ENCODE results near the gene HEATR5B. TPM values are rescaled to one million over a fixed set of nuclear protein-coding genes. Genes with fewer than 3 reads are reported as not detected.

HEATR5B gene
- total RNA-seq, 1 experiment from 2014 or later, result 12.6 TPM

DNA sequence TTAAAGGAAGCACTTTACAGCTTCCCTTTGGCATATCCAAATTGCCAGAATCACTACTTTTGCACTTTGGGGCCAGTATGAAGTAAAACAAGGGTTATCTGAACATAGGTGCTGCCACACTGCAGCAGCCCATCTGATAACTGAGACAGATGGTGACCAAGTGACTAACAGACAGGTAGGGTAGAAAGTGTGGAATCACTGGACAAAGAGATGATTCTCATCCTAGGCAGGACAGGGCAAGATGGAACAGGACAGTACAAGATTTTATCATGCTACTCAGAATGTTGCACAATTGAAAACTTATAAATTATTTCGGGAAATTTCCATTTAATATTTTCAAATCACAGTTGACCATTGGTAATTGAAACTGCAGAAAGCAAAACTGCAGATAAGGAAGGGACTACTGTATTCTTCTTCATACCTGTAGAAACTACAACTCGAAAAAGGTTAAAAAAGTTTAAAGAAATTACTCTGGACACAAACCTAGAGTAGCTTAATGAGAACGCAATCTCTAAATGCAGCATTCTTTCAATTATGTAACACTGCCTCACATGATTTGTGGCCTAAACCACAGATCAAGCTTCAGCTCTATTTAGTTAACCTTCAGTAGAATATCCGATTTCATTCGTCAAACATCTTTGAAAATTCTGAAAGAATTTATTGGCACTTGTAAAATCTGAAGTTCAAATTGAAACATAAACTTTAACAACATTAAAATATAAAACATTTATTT, 31.4 kb downstream of the HEATR5B start:
- Mint-ChIP-seq H3K36me3 (peaks cover 8% of the 10 kb centered on the region), H3K9me3 (no peaks in the 10 kb centered on the region), H3K4me3 (no peak overlapping the region), H3K4me1 (no peaks in the 10 kb centered on the region), H3K27ac (no peak overlapping the region), H3K27me3 (ENCODE audit: low read depth) (no peaks in the 10 kb centered on the region)
- no peak for TF ChIP-seq GTF2I (CRISPR knock-in tag; conservative IDR thresholded peaks at IDR 0.05)
- no peak for TF ChIP-seq ATF1 (CRISPR knock-in tag; IDR thresholded peaks at IDR 0.05)
- no peak for TF ChIP-seq NR3C1 (CRISPR knock-in tag; conservative IDR thresholded peaks at IDR 0.05; ENCODE audit: low read depth)
- TF ChIP-seq, protein P1, sequence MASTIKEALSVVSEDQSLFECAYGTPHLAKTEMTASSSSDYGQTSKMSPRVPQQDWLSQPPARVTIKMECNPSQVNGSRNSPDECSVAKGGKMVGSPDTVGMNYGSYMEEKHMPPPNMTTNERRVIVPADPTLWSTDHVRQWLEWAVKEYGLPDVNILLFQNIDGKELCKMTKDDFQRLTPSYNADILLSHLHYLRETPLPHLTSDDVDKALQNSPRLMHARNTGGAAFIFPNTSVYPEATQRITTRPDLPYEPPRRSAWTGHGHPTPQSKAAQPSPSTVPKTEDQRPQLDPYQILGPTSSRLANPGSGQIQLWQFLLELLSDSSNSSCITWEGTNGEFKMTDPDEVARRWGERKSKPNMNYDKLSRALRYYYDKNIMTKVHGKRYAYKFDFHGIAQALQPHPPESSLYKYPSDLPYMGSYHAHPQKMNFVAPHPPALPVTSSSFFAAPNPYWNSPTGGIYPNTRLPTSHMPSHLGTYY (CRISPR knock-in tag; IDR thresholded peaks at IDR 0.05), result no peak
- no peak for TF ChIP-seq KAT7 (CRISPR knock-in tag; IDR thresholded peaks at IDR 0.05; ENCODE audit: borderline replicate concordance)
- TF ChIP-seq, protein P2, sequence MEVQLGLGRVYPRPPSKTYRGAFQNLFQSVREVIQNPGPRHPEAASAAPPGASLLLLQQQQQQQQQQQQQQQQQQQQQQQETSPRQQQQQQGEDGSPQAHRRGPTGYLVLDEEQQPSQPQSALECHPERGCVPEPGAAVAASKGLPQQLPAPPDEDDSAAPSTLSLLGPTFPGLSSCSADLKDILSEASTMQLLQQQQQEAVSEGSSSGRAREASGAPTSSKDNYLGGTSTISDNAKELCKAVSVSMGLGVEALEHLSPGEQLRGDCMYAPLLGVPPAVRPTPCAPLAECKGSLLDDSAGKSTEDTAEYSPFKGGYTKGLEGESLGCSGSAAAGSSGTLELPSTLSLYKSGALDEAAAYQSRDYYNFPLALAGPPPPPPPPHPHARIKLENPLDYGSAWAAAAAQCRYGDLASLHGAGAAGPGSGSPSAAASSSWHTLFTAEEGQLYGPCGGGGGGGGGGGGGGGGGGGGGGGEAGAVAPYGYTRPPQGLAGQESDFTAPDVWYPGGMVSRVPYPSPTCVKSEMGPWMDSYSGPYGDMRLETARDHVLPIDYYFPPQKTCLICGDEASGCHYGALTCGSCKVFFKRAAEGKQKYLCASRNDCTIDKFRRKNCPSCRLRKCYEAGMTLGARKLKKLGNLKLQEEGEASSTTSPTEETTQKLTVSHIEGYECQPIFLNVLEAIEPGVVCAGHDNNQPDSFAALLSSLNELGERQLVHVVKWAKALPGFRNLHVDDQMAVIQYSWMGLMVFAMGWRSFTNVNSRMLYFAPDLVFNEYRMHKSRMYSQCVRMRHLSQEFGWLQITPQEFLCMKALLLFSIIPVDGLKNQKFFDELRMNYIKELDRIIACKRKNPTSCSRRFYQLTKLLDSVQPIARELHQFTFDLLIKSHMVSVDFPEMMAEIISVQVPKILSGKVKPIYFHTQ (CRISPR knock-in tag; IDR thresholded peaks at IDR 0.05), result no peak
- TF ChIP-seq, protein P3, sequence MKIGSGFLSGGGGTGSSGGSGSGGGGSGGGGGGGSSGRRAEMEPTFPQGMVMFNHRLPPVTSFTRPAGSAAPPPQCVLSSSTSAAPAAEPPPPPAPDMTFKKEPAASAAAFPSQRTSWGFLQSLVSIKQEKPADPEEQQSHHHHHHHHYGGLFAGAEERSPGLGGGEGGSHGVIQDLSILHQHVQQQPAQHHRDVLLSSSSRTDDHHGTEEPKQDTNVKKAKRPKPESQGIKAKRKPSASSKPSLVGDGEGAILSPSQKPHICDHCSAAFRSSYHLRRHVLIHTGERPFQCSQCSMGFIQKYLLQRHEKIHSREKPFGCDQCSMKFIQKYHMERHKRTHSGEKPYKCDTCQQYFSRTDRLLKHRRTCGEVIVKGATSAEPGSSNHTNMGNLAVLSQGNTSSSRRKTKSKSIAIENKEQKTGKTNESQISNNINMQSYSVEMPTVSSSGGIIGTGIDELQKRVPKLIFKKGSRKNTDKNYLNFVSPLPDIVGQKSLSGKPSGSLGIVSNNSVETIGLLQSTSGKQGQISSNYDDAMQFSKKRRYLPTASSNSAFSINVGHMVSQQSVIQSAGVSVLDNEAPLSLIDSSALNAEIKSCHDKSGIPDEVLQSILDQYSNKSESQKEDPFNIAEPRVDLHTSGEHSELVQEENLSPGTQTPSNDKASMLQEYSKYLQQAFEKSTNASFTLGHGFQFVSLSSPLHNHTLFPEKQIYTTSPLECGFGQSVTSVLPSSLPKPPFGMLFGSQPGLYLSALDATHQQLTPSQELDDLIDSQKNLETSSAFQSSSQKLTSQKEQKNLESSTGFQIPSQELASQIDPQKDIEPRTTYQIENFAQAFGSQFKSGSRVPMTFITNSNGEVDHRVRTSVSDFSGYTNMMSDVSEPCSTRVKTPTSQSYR (CRISPR knock-in tag; IDR thresholded peaks at IDR 0.05), result no peak
- TF ChIP-seq, protein P4, sequence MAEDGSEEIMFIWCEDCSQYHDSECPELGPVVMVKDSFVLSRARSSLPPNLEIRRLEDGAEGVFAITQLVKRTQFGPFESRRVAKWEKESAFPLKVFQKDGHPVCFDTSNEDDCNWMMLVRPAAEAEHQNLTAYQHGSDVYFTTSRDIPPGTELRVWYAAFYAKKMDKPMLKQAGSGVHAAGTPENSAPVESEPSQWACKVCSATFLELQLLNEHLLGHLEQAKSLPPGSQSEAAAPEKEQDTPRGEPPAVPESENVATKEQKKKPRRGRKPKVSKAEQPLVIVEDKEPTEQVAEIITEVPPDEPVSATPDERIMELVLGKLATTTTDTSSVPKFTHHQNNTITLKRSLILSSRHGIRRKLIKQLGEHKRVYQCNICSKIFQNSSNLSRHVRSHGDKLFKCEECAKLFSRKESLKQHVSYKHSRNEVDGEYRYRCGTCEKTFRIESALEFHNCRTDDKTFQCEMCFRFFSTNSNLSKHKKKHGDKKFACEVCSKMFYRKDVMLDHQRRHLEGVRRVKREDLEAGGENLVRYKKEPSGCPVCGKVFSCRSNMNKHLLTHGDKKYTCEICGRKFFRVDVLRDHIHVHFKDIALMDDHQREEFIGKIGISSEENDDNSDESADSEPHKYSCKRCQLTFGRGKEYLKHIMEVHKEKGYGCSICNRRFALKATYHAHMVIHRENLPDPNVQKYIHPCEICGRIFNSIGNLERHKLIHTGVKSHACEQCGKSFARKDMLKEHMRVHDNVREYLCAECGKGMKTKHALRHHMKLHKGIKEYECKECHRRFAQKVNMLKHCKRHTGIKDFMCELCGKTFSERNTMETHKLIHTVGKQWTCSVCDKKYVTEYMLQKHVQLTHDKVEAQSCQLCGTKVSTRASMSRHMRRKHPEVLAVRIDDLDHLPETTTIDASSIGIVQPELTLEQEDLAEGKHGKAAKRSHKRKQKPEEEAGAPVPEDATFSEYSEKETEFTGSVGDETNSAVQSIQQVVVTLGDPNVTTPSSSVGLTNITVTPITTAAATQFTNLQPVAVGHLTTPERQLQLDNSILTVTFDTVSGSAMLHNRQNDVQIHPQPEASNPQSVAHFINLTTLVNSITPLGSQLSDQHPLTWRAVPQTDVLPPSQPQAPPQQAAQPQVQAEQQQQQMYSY (CRISPR knock-in tag; IDR thresholded peaks at IDR 0.05), result no peak
- TF ChIP-seq, protein P5, sequence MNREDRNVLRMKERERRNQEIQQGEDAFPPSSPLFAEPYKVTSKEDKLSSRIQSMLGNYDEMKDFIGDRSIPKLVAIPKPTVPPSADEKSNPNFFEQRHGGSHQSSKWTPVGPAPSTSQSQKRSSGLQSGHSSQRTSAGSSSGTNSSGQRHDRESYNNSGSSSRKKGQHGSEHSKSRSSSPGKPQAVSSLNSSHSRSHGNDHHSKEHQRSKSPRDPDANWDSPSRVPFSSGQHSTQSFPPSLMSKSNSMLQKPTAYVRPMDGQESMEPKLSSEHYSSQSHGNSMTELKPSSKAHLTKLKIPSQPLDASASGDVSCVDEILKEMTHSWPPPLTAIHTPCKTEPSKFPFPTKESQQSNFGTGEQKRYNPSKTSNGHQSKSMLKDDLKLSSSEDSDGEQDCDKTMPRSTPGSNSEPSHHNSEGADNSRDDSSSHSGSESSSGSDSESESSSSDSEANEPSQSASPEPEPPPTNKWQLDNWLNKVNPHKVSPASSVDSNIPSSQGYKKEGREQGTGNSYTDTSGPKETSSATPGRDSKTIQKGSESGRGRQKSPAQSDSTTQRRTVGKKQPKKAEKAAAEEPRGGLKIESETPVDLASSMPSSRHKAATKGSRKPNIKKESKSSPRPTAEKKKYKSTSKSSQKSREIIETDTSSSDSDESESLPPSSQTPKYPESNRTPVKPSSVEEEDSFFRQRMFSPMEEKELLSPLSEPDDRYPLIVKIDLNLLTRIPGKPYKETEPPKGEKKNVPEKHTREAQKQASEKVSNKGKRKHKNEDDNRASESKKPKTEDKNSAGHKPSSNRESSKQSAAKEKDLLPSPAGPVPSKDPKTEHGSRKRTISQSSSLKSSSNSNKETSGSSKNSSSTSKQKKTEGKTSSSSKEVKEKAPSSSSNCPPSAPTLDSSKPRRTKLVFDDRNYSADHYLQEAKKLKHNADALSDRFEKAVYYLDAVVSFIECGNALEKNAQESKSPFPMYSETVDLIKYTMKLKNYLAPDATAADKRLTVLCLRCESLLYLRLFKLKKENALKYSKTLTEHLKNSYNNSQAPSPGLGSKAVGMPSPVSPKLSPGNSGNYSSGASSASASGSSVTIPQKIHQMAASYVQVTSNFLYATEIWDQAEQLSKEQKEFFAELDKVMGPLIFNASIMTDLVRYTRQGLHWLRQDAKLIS (CRISPR knock-in tag; IDR thresholded peaks at IDR 0.05; ENCODE audit: borderline replicate concordance), result no peak
- no peak for TF ChIP-seq TEAD4 (CRISPR knock-in tag; IDR thresholded peaks at IDR 0.05)
- TF ChIP-seq IRF2 (CRISPR knock-in tag; IDR thresholded peaks at IDR 0.05; ENCODE audit: borderline replicate concordance, low read depth), result no peak
- TF ChIP-seq, protein P6, sequence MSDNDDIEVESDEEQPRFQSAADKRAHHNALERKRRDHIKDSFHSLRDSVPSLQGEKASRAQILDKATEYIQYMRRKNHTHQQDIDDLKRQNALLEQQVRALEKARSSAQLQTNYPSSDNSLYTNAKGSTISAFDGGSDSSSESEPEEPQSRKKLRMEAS (CRISPR knock-in tag; IDR thresholded peaks at IDR 0.05), result no peak
- no peak for ATAC-seq
- ChIA-PET POLR2A (interaction anchor here (0.6 kb wide), 1 partner anchor 197 kb away, joined by 3 read pairs; no protein-coding TSS in a partner anchor), CTCF (no interaction called here)
- DNase-seq (ENCODE audit: low spot score), result no peak

All from WTC11 (cell line).